ENCODE measurements around the gene TUBGCP3. TPM values are rescaled to one million over a fixed set of nuclear protein-coding genes. Genes with fewer than 3 reads are reported as not detected.

TUBGCP3 gene
- total and polyA plus RNA-seq, 10 donors: 9.1 to 69.8 (median 48.7) TPM

DNA sequence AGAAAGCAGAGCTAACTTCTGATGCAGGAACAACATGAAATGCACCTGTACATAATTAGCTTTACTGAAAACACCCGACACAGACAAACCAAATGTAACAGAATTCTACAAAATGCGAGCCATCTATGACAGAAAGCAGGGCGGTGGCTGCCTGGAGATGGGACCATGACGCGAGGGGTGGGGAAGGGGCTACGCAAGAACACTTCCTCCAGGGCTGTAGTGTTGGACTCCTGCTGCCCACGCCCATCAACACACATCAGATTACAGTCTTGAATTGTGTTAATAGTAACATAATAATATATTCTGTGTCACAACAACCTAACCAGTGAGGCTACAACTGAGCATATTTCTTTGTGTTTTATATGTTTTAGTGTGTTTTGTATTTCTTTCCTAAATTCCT, 108.6 kb downstream of the TUBGCP3 start:
- Histone ChIP-seq H3K4me1 (no peaks in the 10 kb centered on the region), H3K27me3 (replicated peaks in 1 of 7) (no peaks in the 10 kb centered on the region), H3K9me3 (peaks cover 0 to 30% (median 10%) of the 10 kb centered on the region in 8 donors), H3K36me3 (peaks cover 0 to 13% (median 0%) of the 10 kb centered on the region in 6 donors), H3K27ac (no peak overlapping the region), H3K4me3 (no peak overlapping the region)
- 93 to 96% (median 94%) methylated on average over 7 of the region's 7 CpGs for WGBS, 5 donors
- intact Hi-C loops (cut with DNase I; ENCODE audit: low total_unique reads): no loop called here
- DNase-seq: no peak
- TF ChIP-seq, protein P1, sequence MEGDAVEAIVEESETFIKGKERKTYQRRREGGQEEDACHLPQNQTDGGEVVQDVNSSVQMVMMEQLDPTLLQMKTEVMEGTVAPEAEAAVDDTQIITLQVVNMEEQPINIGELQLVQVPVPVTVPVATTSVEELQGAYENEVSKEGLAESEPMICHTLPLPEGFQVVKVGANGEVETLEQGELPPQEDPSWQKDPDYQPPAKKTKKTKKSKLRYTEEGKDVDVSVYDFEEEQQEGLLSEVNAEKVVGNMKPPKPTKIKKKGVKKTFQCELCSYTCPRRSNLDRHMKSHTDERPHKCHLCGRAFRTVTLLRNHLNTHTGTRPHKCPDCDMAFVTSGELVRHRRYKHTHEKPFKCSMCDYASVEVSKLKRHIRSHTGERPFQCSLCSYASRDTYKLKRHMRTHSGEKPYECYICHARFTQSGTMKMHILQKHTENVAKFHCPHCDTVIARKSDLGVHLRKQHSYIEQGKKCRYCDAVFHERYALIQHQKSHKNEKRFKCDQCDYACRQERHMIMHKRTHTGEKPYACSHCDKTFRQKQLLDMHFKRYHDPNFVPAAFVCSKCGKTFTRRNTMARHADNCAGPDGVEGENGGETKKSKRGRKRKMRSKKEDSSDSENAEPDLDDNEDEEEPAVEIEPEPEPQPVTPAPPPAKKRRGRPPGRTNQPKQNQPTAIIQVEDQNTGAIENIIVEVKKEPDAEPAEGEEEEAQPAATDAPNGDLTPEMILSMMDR (IDR thresholded peaks at IDR 0.05 in 8 of 11, conservative IDR thresholded peaks at IDR 0.05 in 3 of 11): no peak
- TF ChIP-seq POLR2AphosphoS5 (IDR thresholded peaks at IDR 0.05) (no peak), POLR2A (IDR thresholded peaks at IDR 0.05) (no peak)

DNA sequence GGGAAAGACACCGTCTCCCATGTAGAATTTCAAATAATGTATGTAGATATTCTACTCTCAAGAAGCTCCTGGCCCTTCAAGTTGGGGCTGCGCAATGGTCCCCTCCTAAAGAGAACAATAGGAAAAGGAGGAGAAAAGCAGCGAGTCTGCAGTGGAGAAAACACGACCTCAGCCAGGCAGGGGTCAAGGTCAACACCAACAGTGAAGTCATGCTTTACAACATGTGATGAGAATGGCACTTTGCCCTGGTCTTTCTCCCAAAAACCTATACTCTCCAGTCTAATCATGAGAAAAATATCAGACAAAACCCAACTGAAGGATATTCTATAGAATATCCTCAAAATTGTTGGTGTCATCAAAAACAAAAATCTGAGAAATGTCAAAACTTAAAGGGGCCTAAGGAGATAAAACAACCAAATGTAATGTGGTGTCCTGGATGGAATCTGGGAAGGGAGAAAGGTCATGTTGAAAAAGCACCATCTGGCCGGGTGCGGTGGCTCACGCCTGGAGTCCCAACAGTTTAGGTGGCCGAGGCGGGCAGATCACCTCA, 110.8 kb downstream of the TUBGCP3 start:
- DNase-seq: no peak
- Histone ChIP-seq H3K4me1 (no peaks in the 10 kb centered on the region), H3K9me3 (peaks cover 0 to 30% (median 11%) of the 10 kb centered on the region in 8 donors), H3K27ac (no peak overlapping the region), H3K4me3 (no peak overlapping the region), H3K36me3 (no peaks in the 10 kb centered on the region), H3K27me3 (replicated peaks in 1 of 7) (no peaks in the 10 kb centered on the region)
- WGBS, 5 donors: 87 to 93% (median 90%) methylated on average over 9 of the region's 9 CpGs
- intact Hi-C loops (cut with DNase I; ENCODE audit: low total_unique reads): no loop called here
- TF ChIP-seq, protein P1 (IDR thresholded peaks at IDR 0.05 in 8 of 11, conservative IDR thresholded peaks at IDR 0.05 in 3 of 11): no peak
- TF ChIP-seq POLR2AphosphoS5 (IDR thresholded peaks at IDR 0.05) (no peak), POLR2A (IDR thresholded peaks at IDR 0.05) (no peak)

DNA sequence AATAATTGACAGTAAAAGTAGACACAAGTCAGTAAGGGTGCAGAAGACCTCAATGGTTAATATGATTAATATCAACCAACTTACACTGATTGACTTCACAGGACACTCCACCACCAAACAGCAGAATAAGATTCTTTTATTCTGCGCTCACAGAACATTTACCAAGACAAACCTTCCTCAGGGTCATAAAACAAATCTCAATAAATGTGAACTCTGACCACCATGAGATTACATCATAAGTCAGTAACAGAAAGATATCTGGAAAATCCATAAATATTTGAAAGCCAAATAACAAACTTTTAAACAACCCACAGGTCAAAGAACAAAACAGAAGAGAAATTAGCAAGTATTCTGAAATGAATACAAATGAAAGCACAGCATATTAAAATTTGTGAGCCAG, 112.1 kb downstream of the TUBGCP3 start:
- WGBS, 5 donors: 88 to 100% (median 93%) methylated on average over 1 of the region's 1 CpG
- H3K27ac ChIP-seq: no peak overlapping the region
- intact Hi-C loops (cut with DNase I; ENCODE audit: low total_unique reads): no loop called here
- no peaks in the 10 kb centered on the region for H3K4me1 ChIP-seq
- H3K27me3 ChIP-seq (replicated peaks in 1 of 7): no peaks in the 10 kb centered on the region
- peaks cover 0 to 24% (median 12%) of the 10 kb centered on the region in 8 donors for H3K9me3 ChIP-seq
- no peak for DNase-seq
- TF ChIP-seq, protein P1 (IDR thresholded peaks at IDR 0.05 in 8 of 11, conservative IDR thresholded peaks at IDR 0.05 in 3 of 11): no peak
- TF ChIP-seq POLR2AphosphoS5 (IDR thresholded peaks at IDR 0.05): no peak
- TF ChIP-seq POLR2A (IDR thresholded peaks at IDR 0.05): no peak
- no peak overlapping the region for H3K4me3 ChIP-seq
- H3K36me3 ChIP-seq: no peaks in the 10 kb centered on the region

DNA sequence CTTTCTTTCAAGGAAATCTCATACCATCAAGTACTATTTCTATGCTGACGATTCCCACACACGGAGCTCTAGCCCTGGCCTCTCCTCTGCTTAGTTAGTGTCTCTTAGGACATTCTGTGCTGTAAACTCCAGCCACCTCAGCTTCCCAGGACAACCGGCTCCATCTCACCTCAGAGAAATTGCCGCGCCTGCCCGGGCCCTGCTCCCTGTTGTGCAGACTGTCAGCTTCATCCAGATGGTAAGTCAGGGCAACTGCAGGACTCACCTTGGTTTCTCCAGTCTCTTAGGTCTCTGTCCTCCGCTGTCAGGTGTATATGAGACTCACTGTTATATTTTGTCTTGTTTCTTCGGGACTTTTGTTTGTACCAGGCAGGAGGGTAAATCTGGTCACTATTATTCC, 113.1 kb downstream of the TUBGCP3 start:
- Histone ChIP-seq H3K27ac (no peak overlapping the region), H3K36me3 (no peaks in the 10 kb centered on the region), H3K27me3 (replicated peaks in 1 of 7) (no peaks in the 10 kb centered on the region), H3K4me3 (no peak overlapping the region), H3K9me3 (peaks cover 0 to 16% (median 2%) of the 10 kb centered on the region in 8 donors), H3K4me1 (no peaks in the 10 kb centered on the region)
- no peak for DNase-seq
- intact Hi-C loops (cut with DNase I; ENCODE audit: low total_unique reads): no loop called here
- TF ChIP-seq POLR2A (IDR thresholded peaks at IDR 0.05) (no peak), POLR2AphosphoS5 (IDR thresholded peaks at IDR 0.05) (no peak)
- TF ChIP-seq, protein P1 (IDR thresholded peaks at IDR 0.05 in 8 of 11, conservative IDR thresholded peaks at IDR 0.05 in 3 of 11): no peak
- WGBS, 5 donors: 88 to 95% (median 90%) methylated on average over 8 of the region's 8 CpGs

Measured in spleen (tissue), 11 donors.